Cardiac fibroblast (primary cell): ENCODE results near the gene NCLN.

ENCODE experiments used
- DNase-seq, 2 donors: peaks; one replicate each; pipeline versions ENCODE4 v3.0.0 to v3.0.0-alpha.2; 2010; ENCODE audit warnings: low read depth in 2 of 2
- H3K4me3 ChIP-seq, 2 donors: replicated peaks in 1 of 2; 1 replicate in 1 of 2; 2 replicates in 1 of 2; pipeline ENCODE4 v1.5.1; 2011; ENCODE audit warnings: low read depth in 2 of 2, low read length in 2 of 2, mild to moderate bottlenecking in 2 of 2, moderate library complexity in 1 of 2
- TF ChIP-seq, protein P1 (sequence below): IDR thresholded peaks from one replicate; pipeline ENCODE4 v1.5.1; 2011; ENCODE audit warnings: low read depth, mild to moderate bottlenecking, low read length, inconsistent platforms

NCLN gene

DNA sequence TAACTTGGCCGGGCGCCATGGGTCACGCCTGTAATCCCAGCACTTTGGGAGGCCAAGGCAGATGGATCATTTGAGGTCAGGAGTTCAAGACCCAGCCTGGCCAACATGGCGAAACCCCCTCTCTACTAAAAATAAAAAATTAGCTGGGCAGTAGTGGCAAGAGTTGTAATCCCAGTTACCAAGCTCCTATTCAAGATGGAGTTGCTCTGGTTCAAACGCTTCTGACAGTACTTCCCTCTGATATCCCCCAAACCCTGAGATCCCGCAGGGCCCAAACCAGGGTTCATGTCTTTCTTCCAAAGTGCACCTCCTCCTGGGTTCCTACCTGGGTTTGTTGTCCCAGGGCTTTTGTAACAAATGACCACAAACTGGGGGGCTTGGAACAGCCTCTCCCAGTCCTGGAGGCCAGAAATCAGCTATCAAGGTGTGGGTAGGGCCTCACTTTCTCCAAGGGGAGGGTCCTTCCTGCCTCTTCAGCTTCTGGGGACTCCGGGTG, 52.4 kb downstream of the NCLN start:
- DNase-seq = no peak
- TF ChIP-seq, protein P1, sequence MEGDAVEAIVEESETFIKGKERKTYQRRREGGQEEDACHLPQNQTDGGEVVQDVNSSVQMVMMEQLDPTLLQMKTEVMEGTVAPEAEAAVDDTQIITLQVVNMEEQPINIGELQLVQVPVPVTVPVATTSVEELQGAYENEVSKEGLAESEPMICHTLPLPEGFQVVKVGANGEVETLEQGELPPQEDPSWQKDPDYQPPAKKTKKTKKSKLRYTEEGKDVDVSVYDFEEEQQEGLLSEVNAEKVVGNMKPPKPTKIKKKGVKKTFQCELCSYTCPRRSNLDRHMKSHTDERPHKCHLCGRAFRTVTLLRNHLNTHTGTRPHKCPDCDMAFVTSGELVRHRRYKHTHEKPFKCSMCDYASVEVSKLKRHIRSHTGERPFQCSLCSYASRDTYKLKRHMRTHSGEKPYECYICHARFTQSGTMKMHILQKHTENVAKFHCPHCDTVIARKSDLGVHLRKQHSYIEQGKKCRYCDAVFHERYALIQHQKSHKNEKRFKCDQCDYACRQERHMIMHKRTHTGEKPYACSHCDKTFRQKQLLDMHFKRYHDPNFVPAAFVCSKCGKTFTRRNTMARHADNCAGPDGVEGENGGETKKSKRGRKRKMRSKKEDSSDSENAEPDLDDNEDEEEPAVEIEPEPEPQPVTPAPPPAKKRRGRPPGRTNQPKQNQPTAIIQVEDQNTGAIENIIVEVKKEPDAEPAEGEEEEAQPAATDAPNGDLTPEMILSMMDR = no peak
- no peak overlapping the region for H3K4me3 ChIP-seq

DNA sequence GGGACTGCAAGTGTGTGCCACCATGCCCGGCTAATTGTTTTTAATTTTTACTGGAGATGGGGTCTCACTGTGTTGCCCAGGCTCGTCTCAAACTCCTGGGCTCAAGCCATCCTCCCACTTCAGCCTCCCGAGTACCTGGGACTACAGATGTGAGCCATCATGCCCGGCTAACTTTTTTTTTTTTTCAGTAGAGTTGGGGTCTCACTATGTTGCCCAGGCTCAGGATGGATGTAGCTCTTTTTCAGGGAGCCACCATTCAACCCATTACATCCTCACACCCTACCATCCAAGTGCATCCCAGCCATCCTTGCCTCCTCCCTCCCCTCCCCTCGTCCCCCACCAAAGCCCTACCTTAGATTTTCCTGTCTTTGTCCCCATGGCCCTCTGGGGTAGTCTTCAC, 53.6 kb downstream of the NCLN start:
- no peak overlapping the region for H3K4me3 ChIP-seq
- no peak for DNase-seq
- TF ChIP-seq, protein P1 = no peak

DNA sequence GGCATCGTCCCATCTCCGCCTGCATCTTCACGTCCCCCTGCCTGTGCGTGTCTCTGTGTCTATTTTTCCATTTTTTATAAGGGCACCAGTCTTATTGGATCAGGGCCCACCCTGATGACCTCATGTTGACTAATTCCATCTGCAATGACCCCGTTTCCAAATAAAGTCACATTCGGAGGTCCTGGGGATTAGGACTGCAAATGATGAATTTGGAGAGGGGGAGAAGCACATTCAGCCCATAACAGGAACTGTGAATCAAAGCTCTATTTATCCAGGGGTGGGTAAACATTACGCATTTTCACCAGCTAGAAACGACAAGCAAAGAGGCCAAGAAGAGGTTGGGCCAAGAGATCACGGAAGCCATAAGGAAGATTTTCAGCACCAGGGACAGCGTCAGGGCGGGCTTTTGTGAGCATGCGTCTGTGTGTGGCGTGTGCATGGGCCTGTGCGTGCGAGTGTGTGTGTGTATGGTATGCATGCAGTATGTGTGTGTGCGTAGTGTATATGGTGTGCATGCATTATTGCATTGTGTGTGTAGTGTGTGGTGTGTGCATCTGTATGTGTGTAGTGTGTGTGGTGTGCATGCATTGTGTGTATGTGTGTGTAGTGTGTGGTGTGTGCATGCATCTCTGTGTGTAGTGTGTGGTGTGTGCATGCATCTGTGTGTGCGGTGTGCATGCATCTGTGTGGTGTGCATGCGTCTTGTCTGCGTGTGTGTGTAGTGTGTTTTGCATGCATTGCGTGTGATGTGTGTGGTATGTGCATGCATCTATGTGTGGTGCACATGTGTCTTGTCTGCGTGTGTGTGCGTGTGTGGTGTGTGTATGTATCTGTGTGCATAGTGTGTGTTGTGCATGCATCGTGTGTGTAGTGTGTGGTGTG, 58.3 kb downstream of the NCLN start:
- no peak overlapping the region for H3K4me3 ChIP-seq
- TF ChIP-seq, protein P1 = no peak
- peak; percentile 39 to 65 for DNase-seq

- H3K4me3 ChIP-seq = no peak overlapping the region
- no peak for DNase-seq
- TF ChIP-seq, protein P1 = no peak
Observed at GRCh38 chr19:3245050-3245449, 59.3 kb downstream of the NCLN start.

GRCh38 chr19:3248728-3249326, 63.1 kb downstream of the NCLN start:
- TF ChIP-seq, protein P1 = no peak
- H3K4me3 ChIP-seq = no peak overlapping the region
- no peak for DNase-seq

DNA sequence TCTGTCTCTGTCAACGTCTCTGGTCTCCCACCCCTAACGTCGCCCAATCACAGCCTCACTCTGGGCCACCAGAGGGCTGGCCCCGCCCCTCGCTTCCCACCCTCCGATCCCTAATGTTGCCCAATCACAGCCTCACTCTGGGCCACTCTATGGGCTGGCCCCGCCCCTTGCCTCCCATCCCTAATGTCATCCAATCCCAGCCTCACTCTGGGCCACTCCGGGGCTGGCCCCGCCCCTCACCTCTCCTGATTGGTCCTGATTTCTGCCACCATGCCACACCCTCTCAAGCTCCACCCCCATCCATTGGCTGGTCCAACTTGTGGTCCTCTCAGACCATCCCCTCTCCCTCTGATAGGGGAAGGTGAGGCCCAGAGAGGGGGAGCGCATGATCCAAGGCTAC, 63.7 kb downstream of the NCLN start:
- H3K4me3 ChIP-seq = no peak overlapping the region
- DNase-seq = no peak
- TF ChIP-seq, protein P1 = no peak
